Breast epithelium (tissue), 3 donors: ENCODE measurements around the gene TBRG4.

Source experiments
- POLR2AphosphoS5 ChIP-seq, 3 donors: sonication (generic); formaldehyde crosslinking; IDR thresholded peaks; one replicate each; pipeline ENCODE4 v1.6.1; 2017; ENCODE audit warnings: antibody characterized with exemption in 3 of 3
- TF ChIP-seq, protein P1 (sequence below), 3 donors: fragments of 450-650 bp; IDR thresholded peaks; one replicate each; pipeline ENCODE4 v1.5.1; 2016 to 2017; ENCODE audit warnings: antibody characterized with exemption in 3 of 3, mild to moderate bottlenecking in 3 of 3, moderate library complexity in 3 of 3

DNA sequence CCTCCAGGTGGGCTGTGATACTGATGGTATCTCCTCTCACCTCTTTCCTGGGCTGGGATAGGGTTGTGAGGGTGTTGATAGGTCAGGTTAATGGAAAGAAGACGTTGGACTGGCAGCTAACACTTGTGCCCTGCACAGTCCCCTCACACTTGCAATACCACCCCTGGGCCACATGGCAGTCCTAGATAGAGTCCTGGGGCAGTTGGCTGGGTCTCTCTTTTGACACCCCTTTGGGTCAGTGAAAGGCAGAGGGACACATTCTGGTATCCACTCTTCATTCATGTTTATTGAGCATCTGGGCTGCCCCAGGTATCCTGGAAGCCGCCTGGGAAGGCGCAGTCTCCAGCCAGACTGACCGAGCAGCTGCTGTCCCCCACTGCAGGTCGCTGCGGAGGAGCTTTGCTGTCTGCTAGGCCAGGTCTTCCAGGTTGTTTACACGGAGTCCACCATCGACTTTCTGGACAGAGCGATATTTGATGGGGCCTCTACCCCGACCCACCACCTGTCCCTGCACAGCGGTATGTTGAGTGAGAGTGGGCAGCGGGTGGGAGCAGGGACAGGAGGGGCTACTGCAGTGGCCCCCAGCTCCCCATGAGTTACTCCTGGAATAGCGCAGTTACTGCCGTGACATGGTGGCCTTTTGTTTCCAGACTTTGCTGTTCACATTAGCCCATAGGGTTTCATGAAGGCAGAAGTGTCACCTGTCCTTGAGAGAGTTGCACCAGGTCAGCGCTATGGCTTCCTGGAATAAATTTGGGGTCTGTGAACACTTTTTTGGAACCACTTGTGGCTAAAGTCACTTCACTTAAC is 41.8 kb downstream of the TBRG4 start:
- TF ChIP-seq, protein P1, sequence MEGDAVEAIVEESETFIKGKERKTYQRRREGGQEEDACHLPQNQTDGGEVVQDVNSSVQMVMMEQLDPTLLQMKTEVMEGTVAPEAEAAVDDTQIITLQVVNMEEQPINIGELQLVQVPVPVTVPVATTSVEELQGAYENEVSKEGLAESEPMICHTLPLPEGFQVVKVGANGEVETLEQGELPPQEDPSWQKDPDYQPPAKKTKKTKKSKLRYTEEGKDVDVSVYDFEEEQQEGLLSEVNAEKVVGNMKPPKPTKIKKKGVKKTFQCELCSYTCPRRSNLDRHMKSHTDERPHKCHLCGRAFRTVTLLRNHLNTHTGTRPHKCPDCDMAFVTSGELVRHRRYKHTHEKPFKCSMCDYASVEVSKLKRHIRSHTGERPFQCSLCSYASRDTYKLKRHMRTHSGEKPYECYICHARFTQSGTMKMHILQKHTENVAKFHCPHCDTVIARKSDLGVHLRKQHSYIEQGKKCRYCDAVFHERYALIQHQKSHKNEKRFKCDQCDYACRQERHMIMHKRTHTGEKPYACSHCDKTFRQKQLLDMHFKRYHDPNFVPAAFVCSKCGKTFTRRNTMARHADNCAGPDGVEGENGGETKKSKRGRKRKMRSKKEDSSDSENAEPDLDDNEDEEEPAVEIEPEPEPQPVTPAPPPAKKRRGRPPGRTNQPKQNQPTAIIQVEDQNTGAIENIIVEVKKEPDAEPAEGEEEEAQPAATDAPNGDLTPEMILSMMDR (IDR thresholded peaks at IDR 0.05), result no peak
- TF ChIP-seq POLR2AphosphoS5 (IDR thresholded peaks at IDR 0.05), result no peak
